GM21717 (cell line): Measurements from ENCODE around the gene BBS5.
"Not testable (repeated sequence)": the region's sequence is repeated elsewhere in the genome, so short reads cannot be mapped to it uniquely, and the experiment has no call there.

Source experiments
- ATAC-seq: cut with Tn5 transposase; IDR thresholded peaks from one replicate; pipeline ENCODE4 v1.9.1; 2021; ENCODE audit warnings: mild to moderate bottlenecking, moderate library complexity; ENCODE audit not compliant: unreplicated experiment

BBS5 gene

GRCh38 chr2:169479257-169480078, at the start of gene BBS5:
BBS5 (plus strand) TSS chr2:169479494; CDS start chr2:169479554, 60 bp downstream.
- peak; percentile 98 for ATAC-seq

DNA sequence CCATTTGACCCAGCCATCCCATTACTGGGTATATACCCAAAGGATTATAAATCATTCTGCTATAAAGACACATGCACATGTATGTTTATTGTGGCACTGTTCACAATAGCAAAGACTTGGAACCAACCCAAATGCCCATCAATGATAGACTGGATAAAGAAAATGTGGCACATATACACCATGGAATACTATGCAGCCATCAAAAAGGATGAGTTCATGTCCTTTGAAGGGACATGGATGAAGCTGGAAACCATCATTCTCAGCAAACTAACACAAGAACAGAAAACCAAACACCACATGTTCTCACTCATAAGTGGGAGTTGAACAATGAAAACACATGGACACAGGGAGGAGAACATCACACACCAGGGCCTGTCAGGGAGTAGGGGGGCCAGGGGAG, 47.5 kb upstream of the BBS5 start:
- ATAC-seq: not testable (repeated sequence)

DNA sequence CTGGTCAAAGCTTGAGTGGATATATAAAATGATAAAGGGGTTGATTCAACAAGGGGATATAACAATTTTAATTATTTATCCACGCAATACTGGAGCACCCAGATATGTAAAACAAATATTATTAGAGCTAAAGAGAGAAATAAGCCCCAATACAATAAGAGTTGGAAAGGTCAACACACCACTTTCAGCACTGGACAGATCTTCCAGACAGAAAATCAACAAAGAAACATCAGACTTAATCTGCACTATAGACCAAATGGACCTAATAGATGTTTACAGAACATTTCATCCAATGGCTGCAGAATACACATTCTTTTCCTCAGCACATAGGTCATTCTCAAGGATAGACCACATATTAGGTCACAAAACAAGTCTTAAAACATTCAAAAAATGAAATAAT, 45.1 kb upstream of the BBS5 start:
- ATAC-seq: not testable (repeated sequence)

DNA sequence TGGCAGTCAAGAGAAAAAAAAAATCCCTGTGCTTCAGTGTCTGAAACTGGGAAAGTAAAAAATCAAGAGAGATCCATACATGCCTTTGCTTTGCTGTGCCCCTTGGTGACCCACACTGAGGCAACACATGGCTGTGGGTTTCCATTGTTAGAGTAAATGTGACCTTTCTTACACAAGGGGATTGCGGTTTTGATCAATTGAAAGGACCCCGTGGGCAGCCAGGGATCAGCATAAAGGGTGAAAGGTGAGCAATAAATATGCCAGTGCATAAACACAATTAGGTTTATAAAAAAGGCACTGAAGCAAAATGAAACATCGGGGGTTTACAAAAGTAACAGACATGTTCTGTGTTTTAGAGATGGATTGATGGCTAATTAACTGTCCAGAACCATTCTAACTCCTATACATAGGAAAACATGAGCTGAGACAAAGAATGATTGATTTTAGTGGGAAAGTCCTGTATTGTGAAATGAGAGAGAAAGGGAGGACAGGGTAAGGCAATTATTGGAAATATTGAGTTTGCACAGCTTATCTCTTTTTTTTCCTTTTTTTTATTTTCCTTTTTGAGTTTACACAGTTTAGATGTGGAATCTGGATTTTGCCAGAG, 40.7 kb upstream of the BBS5 start:
- ATAC-seq: no peak

- no peak for ATAC-seq
Observed at GRCh38 chr2:169439900-169440299, 39.4 kb upstream of the BBS5 start.

DNA sequence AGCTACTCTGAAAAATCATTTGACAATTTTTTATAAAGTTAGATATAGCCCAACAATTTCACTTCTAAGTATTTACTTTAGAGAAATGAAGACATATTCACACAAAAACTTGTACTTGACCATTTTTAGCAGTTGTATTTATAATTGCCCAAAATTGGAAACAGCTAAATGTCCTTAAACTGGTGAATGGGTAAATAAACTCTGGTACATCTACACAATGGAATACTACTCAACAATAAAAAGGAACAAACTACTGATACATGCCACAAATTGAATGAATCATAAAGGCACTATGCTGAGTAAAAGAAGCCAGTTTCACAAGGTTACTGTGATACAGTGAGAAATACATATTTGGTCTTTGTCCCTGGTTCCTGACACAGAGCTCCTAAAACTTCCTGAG, 32.8 kb upstream of the BBS5 start:
- ATAC-seq: no peak

- no peak for ATAC-seq
Observed at GRCh38 chr2:169448316-169448715, 31.0 kb upstream of the BBS5 start.

- no peak for ATAC-seq
Observed at GRCh38 chr2:169448865-169449264, 30.4 kb upstream of the BBS5 start.

GRCh38 chr2:169452080-169452479, 27.2 kb upstream of the BBS5 start:
- ATAC-seq: no peak

DNA sequence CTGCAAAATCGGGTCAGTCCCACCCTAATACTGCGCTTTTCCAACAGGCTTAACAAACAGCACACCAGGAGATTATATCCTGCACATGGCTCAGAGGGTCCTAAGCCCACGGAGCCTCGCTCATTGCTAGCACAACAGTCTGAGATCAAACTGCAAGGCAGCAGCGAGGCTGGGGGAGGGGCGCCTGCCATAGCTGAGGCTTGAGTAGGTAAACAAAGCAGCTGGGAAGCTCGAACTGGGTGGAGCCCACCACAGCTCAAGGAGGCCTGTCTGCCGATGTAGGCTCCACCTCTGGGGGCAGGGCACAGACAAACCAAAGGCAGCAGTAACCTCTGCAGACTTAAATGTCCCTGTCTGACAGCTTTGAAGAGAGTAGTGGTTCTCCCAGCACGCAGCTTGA, 26.2 kb upstream of the BBS5 start:
- not testable (repeated sequence) for ATAC-seq

GRCh38 chr2:169461143-169461542, 18.2 kb upstream of the BBS5 start:
- ATAC-seq: no peak

- ATAC-seq: no peak
Observed at GRCh38 chr2:169462896-169463695, 16.2 kb upstream of the BBS5 start.

- ATAC-seq: no peak
Observed at GRCh38 chr2:169464466-169464865, 14.8 kb upstream of the BBS5 start.

DNA sequence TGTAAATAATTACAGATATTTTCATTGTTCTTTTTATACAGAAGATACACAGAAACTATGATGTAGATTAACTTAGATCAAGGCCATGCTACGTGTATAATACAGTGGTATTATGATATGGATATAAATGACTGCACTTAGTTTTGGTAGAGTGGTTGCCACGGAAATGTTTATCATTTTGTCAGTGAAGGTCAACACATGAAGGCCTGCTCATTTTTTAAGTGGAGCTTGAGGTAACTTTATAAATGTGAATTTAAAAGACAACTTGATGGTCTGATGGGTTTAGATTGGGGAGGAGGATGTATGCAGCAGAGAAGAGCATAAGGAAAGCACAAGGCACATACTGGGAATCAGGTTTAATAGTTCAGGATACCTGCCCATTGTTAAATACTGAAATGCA, 14.4 kb upstream of the BBS5 start:
- no peak for ATAC-seq

- no peak for ATAC-seq
Observed at GRCh38 chr2:169468841-169469240, 10.5 kb upstream of the BBS5 start.

DNA sequence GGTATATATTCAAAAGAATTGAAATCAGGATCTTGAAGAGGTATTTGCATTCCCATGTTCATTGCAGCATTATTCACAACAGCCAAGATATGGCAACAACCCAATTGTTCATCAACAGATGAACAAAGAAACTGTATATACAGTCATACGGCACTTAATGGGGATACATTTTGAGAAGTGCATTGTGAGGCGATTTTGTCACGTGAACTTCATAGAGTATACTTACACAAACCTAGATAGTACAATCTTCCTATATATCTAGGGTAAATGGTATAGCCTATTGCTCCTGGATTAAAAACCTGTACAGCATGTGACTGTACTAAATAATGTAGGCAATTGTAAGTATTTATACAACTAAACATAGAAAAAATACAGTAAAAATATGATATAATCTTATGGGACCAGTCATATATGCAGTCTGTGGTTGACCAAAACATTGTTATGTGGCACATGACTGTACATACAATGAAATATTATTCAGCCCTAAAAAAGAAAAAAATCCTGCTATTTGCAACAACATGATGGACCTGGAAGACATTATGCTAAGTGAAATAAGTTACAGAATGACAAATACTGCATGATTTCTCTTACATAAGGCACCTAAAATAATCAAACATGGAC, 9.2 kb upstream of the BBS5 start:
- ATAC-seq: no peak

DNA sequence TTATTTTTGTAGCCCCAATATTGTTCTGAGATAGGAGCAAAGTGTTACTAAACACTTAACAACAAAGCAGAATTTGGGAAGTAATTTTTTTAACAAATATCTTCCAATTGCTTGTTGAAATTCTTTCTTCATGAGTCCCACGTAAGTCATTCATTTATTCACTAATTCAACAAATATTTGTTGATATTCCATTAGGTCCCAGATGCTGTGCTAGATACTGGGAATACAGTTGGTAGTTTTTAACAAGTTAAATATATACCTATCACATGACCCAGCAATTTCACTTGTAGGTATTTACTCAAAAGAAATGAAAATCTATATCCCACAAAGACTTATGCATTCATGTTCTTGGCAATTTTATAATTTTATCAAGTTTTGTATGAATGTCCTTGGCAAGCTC, 7.0 kb upstream of the BBS5 start:
- ATAC-seq: no peak

DNA sequence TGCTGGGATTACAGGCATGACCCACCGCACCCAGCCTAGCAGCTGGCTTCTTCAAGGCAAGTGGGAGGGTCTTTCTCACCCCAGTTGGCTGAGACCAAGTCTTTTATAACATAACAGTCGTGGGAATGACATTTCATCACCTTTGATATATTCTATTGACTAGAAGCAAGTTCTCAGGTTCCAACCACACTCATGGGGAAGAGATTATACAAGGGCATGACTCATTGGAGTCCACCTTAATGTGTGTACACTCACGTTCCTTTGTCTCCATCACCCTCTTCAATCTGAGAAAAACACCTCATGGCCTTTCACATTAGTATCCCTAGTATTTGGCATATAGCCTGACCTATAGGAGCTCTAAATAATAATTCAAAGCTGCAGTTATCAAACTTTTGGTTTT, 2.8 kb upstream of the BBS5 start:
- ATAC-seq: no peak

DNA sequence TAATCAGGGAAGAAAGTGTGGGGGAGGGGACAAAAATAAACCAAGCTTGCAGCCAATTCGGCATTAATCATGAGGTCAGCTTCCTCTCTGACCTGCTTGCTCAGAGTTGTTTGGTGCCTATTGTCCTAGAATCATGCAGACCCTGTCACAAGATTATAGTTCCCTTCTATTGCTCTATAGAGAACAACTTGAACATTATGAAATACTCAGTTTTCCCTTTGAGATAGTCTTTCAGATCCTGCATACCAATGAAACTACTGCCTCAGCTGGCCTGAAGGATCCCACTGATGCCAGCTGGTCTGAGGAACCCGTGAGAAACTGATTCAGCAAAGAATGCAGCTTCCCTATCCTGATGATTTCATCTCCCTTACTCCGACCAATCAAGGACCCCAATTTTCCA, 955 bp upstream of the BBS5 start:
- no peak for ATAC-seq

DNA sequence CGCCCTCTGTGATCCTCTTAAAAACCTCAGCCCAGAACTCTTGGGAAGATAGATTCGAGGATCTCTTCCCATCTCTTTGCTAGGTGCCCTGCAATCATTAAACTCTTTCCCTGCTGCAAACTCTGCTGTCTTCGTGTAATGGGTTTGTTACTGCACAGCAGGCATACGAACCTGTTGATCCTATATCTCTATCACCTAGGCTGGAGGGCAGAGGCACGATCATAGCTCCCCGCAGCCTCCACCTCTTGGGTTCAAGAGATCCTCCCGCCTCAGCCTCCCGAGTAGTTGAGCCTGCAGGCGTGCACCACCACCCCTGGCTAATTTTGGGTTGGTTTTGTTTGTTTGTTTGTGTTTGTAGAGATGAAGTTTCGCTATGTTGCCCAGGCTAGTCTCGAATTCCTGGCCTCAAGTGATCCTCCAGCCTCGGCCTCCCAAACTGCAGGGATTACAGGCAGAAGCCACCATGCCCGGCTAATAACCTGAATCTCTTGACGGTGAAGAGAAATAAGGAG, 493 bp upstream of the BBS5 start:
- no peak for ATAC-seq

DNA sequence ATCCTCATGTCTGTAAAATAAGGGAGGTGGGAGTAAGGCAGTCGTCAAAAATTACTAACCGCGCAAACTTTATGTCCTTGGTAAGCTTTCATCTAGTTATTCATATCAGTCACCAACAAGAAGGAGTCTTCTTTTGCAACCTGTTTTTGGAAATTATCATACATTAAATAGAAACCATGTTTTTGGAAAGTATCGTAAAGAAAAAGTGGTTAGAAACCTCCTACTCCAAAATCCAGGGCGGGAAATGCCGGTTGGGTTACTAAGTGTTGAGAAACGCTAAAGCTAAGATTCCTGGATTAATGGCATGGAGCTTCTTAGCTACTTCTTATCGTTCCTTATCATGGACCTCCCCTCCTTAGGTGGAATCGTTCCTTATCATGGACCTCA, 778 bp downstream of the BBS5 start:
- no peak for ATAC-seq
